Spleen (tissue), 11 donors: ENCODE results near the gene EIF1AD. TPM values are rescaled to one million over a fixed set of nuclear protein-coding genes. Genes with fewer than 3 reads are reported as not detected.

Source experiments
- DNase-seq: peaks from one replicate; pipeline ENCODE4 v3.0.0-alpha.2; 2020
- H3K27ac ChIP-seq, 8 donors: fragments of 200-600 bp; sonication (generic) in 7 of 8; 1 replicate in 4 of 8; 2 replicates in 4 of 8; pipeline versions ENCODE4 v1.5.0 to v1.8.0; 2016 to 2021; ENCODE audit warnings: inconsistent platforms in 4 of 8, mild to moderate bottlenecking in 4 of 8, moderate library complexity in 1 of 8
- H3K27me3 ChIP-seq, 7 donors: fragments of 200-600 bp; sonication (generic) in 6 of 7; replicated peaks in 1 of 7; 1 replicate in 4 of 7; 2 replicates in 3 of 7; pipeline versions ENCODE4 v1.5.0 to v1.8.0; 2016 to 2021; ENCODE audit warnings: inconsistent platforms in 3 of 7, mild to moderate bottlenecking in 1 of 7
- H3K36me3 ChIP-seq, 6 donors: fragments of 200-600 bp; sonication (generic) in 5 of 6; 1 replicate in 4 of 6; 2 replicates in 2 of 6; pipeline versions ENCODE4 v1.5.0 to v1.8.0; 2016 to 2021; ENCODE audit warnings: inconsistent platforms in 2 of 6
- H3K4me1 ChIP-seq, 6 donors: fragments of 200-600 bp; sonication (generic) in 5 of 6; 1 replicate in 3 of 6; 2 replicates in 3 of 6; pipeline versions ENCODE4 v1.5.0 to v1.8.0; 2016 to 2021; ENCODE audit warnings: inconsistent platforms in 3 of 6
- H3K4me3 ChIP-seq, 8 donors: fragments of 200-600 bp; sonication (generic) in 7 of 8; 1 replicate in 4 of 8; 2 replicates in 4 of 8; pipeline versions ENCODE4 v1.5.0 to v1.8.0; 2016 to 2021; ENCODE audit warnings: inconsistent platforms in 4 of 8, mild to moderate bottlenecking in 4 of 8, moderate library complexity in 2 of 8
- H3K9me3 ChIP-seq, 8 donors: fragments of 200-600 bp; sonication (generic) in 7 of 8; 1 replicate in 4 of 8; 2 replicates in 4 of 8; pipeline versions ENCODE4 v1.5.0 to v1.8.0; 2016 to 2021; ENCODE audit warnings: inconsistent platforms in 4 of 8
- POLR2A ChIP-seq, 3 donors: fragments of 450-650 bp; IDR thresholded peaks; one replicate each; pipeline ENCODE4 v1.5.1; 2017; ENCODE audit warnings: antibody characterized with exemption in 3 of 3, mild to moderate bottlenecking in 1 of 3
- POLR2AphosphoS5 ChIP-seq, 3 donors: sonication (generic); formaldehyde crosslinking; IDR thresholded peaks; one replicate each; pipeline ENCODE4 v1.5.1; 2017; ENCODE audit warnings: antibody characterized with exemption in 3 of 3
- WGBS, 5 donors: extraction: QIAGEN DNeasy Blood & Tissue Kit in 3 of 5; methylation state at CpG; one replicate each; pipeline versions ENCODE4 v1.1.5 to v1.1.7; 2013 to 2018; 5-methylcytosine and 5-hydroxymethylcytosine counted together
- intact Hi-C: fragments of 100-400 bp; cut with DNase I; formaldehyde crosslinking; loops from one replicate; pipeline ENCODE4 v1.15.0; 2023; ENCODE audit warnings: low total_unique reads
- polyA plus RNA-seq, 3 donors: library from polyadenylated mRNA; stranded (reverse); fragments of 200-250 nt; gene quantifications; one replicate each; pipeline ENCODE4 v1.2.1, GENCODE V29; 2013
- total RNA-seq, 7 donors: library from RNA; depleted of rRNA in 3 of 7; stranded (reverse); fragments of >200 nt in 3 of 7; fragmentation: NEBNext Ultra II Directional in 4 of 7; extraction: Animal tissue kit (Norgen Biotek cat#: 25700) in 4 of 7; gene quantifications; one replicate each; pipeline versions ENCODE4 v1.1.0 to v1.2.1, GENCODE V29; 2016 to 2021
- TF ChIP-seq, protein P1 (sequence below), 11 experiments: fragments of 200-600 bp in 7 of 11; fragments of 450-650 bp in 4 of 11; sonication (generic) in 4 of 11; IDR thresholded peaks in 8 of 11; conservative IDR thresholded peaks in 3 of 11; 1 replicate in 7 of 11; 2 replicates in 4 of 11; pipeline versions ENCODE4 v1.4.0 to v1.8.0; 2016 to 2021; ENCODE audit warnings: antibody characterized with exemption in 11 of 11, inconsistent platforms in 4 of 11, mild to moderate bottlenecking in 1 of 11
- donor health status: healthy with polysubstance abuse.
- donor health status: DM: no; HTN: no; CAD: no; lungs with moderate emphysema.
- donor health status: DM: no; HTN: no; CAD: no.
- donor health status: Bipolar disorder and iron deficiency.
- donor health status: healthy.
- donor health status: DM: no; HTN: no; CAD: no.
- donor health status: DM: yes; HTN: yes; CAD: no.

The EIF1AD gene
- total and polyA plus RNA-seq, 10 donors: 14.3 to 39.2 (median 29.5) TPM

- H3K27ac ChIP-seq: peak overlapping the region; percentile 46 to 86 (median 78)
- peaks cover 0 to 19% (median 13%) of the 10 kb centered on the region in 6 donors for H3K36me3 ChIP-seq
- peak in 1 of 3 donors; percentile 31 for TF ChIP-seq POLR2AphosphoS5 (IDR thresholded peaks at IDR 0.05)
- TF ChIP-seq POLR2A (IDR thresholded peaks at IDR 0.05): no peak
- 85 to 95% (median 91%) methylated on average over 4 to 5 of the region's 5 CpGs for WGBS, 5 donors
- no peaks in the 10 kb centered on the region for H3K9me3 ChIP-seq
- no peak for DNase-seq
- intact Hi-C loops: no loop called here
- H3K4me3 ChIP-seq: peak overlapping the region in 1 of 8 donors; percentile 5
- peaks cover 0 to 45% (median 13%) of the 10 kb centered on the region in 6 donors for H3K4me1 ChIP-seq
- H3K27me3 ChIP-seq: no peaks in the 10 kb centered on the region
Measured at GRCh38 chr11:65983589-65983987, 18.4 kb downstream of the EIF1AD start.

DNA sequence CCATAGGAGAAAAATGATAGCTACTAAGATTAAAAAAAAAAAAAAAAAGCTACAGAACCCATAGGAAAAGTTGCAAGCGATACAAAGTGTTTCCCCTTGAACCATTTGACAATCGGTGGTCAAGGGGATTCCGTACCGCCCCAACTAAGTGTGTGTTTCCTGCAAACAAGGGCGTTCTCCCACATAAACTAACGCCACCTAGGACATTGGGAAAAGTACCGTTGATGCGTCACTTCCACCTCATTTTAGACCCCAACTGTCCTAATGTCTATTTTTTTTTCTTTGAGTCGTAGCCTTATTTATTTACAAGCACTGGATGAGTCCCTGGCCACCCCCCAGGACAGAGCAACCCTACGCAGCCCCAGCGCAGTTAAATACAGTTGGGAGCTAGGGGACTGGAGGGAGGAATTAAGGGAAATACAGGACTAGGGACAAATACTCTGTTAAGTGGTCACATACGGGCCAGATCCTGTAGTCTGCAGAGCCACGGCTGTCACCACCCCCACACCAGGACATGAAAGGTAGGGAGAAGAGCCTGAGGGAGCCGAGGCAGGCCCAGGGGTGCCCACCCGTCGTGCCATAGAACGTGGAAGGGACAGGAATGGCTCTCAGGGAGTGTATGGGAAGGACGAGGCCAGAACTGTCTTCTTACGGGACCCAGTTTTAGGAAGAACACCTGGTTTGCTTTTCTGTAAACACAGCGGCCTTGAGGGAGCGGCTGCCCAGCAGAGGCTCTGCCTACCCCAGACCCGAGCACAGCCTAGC lies 19.0 kb downstream of the EIF1AD start:
- WGBS, 5 donors: 66 to 75% (median 74%) methylated on average over 21 to 22 of the region's 22 CpGs
- TF ChIP-seq POLR2AphosphoS5 (IDR thresholded peaks at IDR 0.05) (peak in 2 of 3 donors; percentile 22 to 79), POLR2A (IDR thresholded peaks at IDR 0.05) (no peak)
- TF ChIP-seq, protein P1, sequence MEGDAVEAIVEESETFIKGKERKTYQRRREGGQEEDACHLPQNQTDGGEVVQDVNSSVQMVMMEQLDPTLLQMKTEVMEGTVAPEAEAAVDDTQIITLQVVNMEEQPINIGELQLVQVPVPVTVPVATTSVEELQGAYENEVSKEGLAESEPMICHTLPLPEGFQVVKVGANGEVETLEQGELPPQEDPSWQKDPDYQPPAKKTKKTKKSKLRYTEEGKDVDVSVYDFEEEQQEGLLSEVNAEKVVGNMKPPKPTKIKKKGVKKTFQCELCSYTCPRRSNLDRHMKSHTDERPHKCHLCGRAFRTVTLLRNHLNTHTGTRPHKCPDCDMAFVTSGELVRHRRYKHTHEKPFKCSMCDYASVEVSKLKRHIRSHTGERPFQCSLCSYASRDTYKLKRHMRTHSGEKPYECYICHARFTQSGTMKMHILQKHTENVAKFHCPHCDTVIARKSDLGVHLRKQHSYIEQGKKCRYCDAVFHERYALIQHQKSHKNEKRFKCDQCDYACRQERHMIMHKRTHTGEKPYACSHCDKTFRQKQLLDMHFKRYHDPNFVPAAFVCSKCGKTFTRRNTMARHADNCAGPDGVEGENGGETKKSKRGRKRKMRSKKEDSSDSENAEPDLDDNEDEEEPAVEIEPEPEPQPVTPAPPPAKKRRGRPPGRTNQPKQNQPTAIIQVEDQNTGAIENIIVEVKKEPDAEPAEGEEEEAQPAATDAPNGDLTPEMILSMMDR (IDR thresholded peaks at IDR 0.05 in 8 of 11, conservative IDR thresholded peaks at IDR 0.05 in 3 of 11): peak in 1 of 11 experiments; percentile 12
- intact Hi-C loops: no loop called here
- Histone ChIP-seq H3K27ac (peak overlapping the region; percentile 46 to 86 (median 78)), H3K9me3 (no peaks in the 10 kb centered on the region), H3K4me3 (peak overlapping the region in 1 of 8 donors; percentile 5), H3K4me1 (peaks cover 0 to 45% (median 12%) of the 10 kb centered on the region in 6 donors), H3K27me3 (no peaks in the 10 kb centered on the region), H3K36me3 (peaks cover 0 to 24% (median 19%) of the 10 kb centered on the region in 6 donors)
- no peak for DNase-seq

GRCh38 chr11:65981972-65982823 lies 19.8 kb downstream of the EIF1AD start:
- TF ChIP-seq POLR2A (IDR thresholded peaks at IDR 0.05): no peak
- peak; percentile 30 to 71 (median 33) for TF ChIP-seq POLR2AphosphoS5 (IDR thresholded peaks at IDR 0.05)
- TF ChIP-seq, protein P1 (IDR thresholded peaks at IDR 0.05 in 8 of 11, conservative IDR thresholded peaks at IDR 0.05 in 3 of 11): no peak
- no peak for DNase-seq
- intact Hi-C loops: no loop called here
- no peaks in the 10 kb centered on the region for H3K27me3 ChIP-seq
- H3K36me3 ChIP-seq: peaks cover 0 to 32% (median 27%) of the 10 kb centered on the region in 6 donors
- peak overlapping the region; percentile 39 to 86 (median 78) for H3K27ac ChIP-seq
- peaks cover 0 to 45% (median 12%) of the 10 kb centered on the region in 6 donors for H3K4me1 ChIP-seq
- no peak overlapping the region for H3K4me3 ChIP-seq
- H3K9me3 ChIP-seq: no peaks in the 10 kb centered on the region
- WGBS, 5 donors: 69 to 80% (median 76%) methylated on average over 10 to 16 of the region's 16 CpGs

DNA sequence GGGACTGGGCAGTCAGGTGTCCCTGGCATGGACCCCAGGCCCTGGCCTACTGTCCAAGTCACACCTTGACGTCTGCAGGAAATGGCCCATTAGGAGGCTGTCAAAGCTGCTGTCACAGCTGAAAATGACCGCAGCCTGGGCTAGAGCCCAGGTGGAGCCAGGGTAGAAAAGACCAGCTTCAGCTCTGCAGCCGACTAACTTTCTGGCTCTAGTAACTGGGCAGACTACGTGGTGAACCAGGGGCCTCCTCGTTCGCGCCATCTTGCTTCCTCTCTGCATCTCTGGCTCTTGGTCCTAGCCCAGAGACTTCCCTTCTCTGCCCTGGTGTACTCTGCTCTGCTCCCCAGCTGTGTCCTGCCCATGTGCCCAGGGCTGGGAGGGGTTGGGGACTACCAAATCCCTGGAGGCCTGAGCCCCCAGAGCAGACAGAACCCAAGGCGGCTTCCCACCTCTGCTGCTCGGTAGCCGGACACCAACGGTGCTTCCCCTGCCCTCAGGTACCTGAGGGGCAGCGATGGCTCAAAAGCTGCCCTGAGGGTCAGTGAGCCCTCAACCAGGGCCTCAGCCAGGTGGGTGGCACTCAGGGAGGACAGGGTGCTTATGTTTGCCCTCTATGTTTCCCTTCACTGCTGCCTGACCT lies 20.7 kb downstream of the EIF1AD start:
- intact Hi-C loops: no loop called here
- Histone ChIP-seq H3K4me3 (no peak overlapping the region), H3K36me3 (peaks cover 0 to 42% (median 37%) of the 10 kb centered on the region in 6 donors), H3K4me1 (peaks cover 0 to 45% (median 12%) of the 10 kb centered on the region in 6 donors), H3K27me3 (no peaks in the 10 kb centered on the region), H3K27ac (peak overlapping the region in 6 of 8 donors; percentile 26 to 86 (median 84)), H3K9me3 (no peaks in the 10 kb centered on the region)
- 72 to 87% (median 78%) methylated on average over 8 to 12 of the region's 12 CpGs for WGBS, 5 donors
- TF ChIP-seq POLR2A (IDR thresholded peaks at IDR 0.05) (no peak), POLR2AphosphoS5 (IDR thresholded peaks at IDR 0.05) (peak in 1 of 3 donors; percentile 36)
- TF ChIP-seq, protein P1 (IDR thresholded peaks at IDR 0.05 in 8 of 11, conservative IDR thresholded peaks at IDR 0.05 in 3 of 11): no peak
- DNase-seq: no peak
